ENCODE data around the gene RCN2.

Gene RCN2

GRCh38 chr15:76993114-76993725 is 61.7 kb downstream of the RCN2 start:
- Histone ChIP-seq H3K9me3 (ENCODE audit: control extremely low read depth in 1 of 5, control insufficient read depth in 4 of 5, insufficient read depth in 2 of 5, low read depth in 1 of 5, low read length in 4 of 5) (no peaks in the 10 kb centered on the region), H3K4me3 (ENCODE audit: control insufficient read depth in 1 of 7, extremely low read depth in 1 of 7, insufficient read depth in 4 of 7, low read depth in 2 of 7, low read length in 6 of 7) (no peak overlapping the region), H3K36me3 (ENCODE audit: control insufficient read depth in 4 of 4, insufficient read depth in 4 of 4, low read length in 3 of 4) (no peaks in the 10 kb centered on the region), H3K27me3 (replicated peaks in 2 of 5; ENCODE audit: control insufficient read depth in 4 of 5, insufficient read depth in 5 of 5, low read length in 4 of 5) (no peaks in the 10 kb centered on the region), H3K4me1 (ENCODE audit: control extremely low read depth in 1 of 4, control insufficient read depth in 4 of 4, insufficient read depth in 4 of 4, low read length in 3 of 4) (peaks cover 7 to 73% (median 43%) of the 10 kb centered on the region in 4 experiments), H3K27ac (ENCODE audit: insufficient read depth in 1 of 2, low read depth in 1 of 2, low read length in 2 of 2, poor library complexity in 1 of 2, severe bottlenecking in 2 of 2) (no peak overlapping the region)
- ChIA-PET CTCF (interaction anchor here (1.2 to 3.5 kb wide), 5 partner anchors 9 to 30 kb away, joined by 5 to 16 read pairs (median 6); no protein-coding TSS in a partner anchor), POLR2A (no interaction called here)
- no peak for DNase-seq
- WGBS (ENCODE audit: insufficient coverage), result 94% methylated on average over 6 of the region's 6 CpGs

DNA sequence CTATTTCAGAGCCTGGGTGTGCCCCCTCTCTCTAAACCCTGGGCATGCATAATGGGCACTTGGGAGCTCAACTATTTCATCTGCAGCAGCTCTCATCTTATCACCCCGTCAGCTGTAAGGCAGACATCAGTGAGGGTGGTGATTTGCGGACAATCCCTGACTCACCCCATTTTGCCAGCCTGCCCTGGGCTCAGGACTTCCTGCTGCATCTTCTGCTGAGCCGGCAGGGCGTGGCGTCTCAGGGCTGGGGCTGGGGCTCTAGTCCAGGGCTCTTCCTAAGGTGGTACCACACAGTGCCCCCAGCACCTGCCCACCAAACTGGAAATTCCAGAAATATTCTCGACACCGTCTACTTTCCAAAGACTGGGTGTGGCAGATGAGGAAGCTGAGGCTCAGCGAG is 62.5 kb downstream of the RCN2 start:
- Histone ChIP-seq H3K9me3 (ENCODE audit: control extremely low read depth in 1 of 5, control insufficient read depth in 4 of 5, insufficient read depth in 2 of 5, low read depth in 1 of 5, low read length in 4 of 5) (no peaks in the 10 kb centered on the region), H3K27me3 (replicated peaks in 2 of 5; ENCODE audit: control insufficient read depth in 4 of 5, insufficient read depth in 5 of 5, low read length in 4 of 5) (no peaks in the 10 kb centered on the region), H3K27ac (ENCODE audit: insufficient read depth in 1 of 2, low read depth in 1 of 2, low read length in 2 of 2, poor library complexity in 1 of 2, severe bottlenecking in 2 of 2) (no peak overlapping the region), H3K4me1 (ENCODE audit: control extremely low read depth in 1 of 4, control insufficient read depth in 4 of 4, insufficient read depth in 4 of 4, low read length in 3 of 4) (peaks cover 3 to 73% (median 38%) of the 10 kb centered on the region in 4 experiments), H3K4me3 (ENCODE audit: control insufficient read depth in 1 of 7, extremely low read depth in 1 of 7, insufficient read depth in 4 of 7, low read depth in 2 of 7, low read length in 6 of 7) (no peak overlapping the region), H3K36me3 (ENCODE audit: control insufficient read depth in 4 of 4, insufficient read depth in 4 of 4, low read length in 3 of 4) (peaks cover 0 to 4% (median 0%) of the 10 kb centered on the region in 4 experiments)
- POLR2A ChIA-PET, result no interaction called here
- CTCF ChIA-PET, result interaction anchor here (1.2 to 3.5 kb wide), 5 partner anchors 10 to 29 kb away, joined by 5 to 16 read pairs (median 6); no protein-coding TSS in a partner anchor
- peak in 2 of 3 donors; percentile 30 to 38 for DNase-seq
- WGBS (ENCODE audit: insufficient coverage), result 89% methylated on average over 7 of the region's 8 CpGs

GRCh38 chr15:76994496-76994895 is 62.9 kb downstream of the RCN2 start:
- POLR2A ChIA-PET, result interaction anchor here (1.0 kb wide), 1 partner anchor 21 kb away, joined by 4 read pairs; no protein-coding TSS in a partner anchor

GRCh38 chr15:76994971-76995945 is 63.7 kb downstream of the RCN2 start, which contains the start of gene PSTPIP1:
PSTPIP1 (plus strand) TSS chr15:76995126; CDS start chr15:76995574, 448 bp downstream.
- Histone ChIP-seq H3K9me3 (ENCODE audit: control extremely low read depth in 1 of 5, control insufficient read depth in 4 of 5, insufficient read depth in 2 of 5, low read depth in 1 of 5, low read length in 4 of 5) (no peaks in the 10 kb centered on the region), H3K27me3 (replicated peaks in 2 of 5; ENCODE audit: control insufficient read depth in 4 of 5, insufficient read depth in 5 of 5, low read length in 4 of 5) (no peaks in the 10 kb centered on the region), H3K36me3 (ENCODE audit: control insufficient read depth in 4 of 4, insufficient read depth in 4 of 4, low read length in 3 of 4) (peaks cover 0 to 4% (median 0%) of the 10 kb centered on the region in 4 experiments), H3K27ac (ENCODE audit: insufficient read depth in 1 of 2, low read depth in 1 of 2, low read length in 2 of 2, poor library complexity in 1 of 2, severe bottlenecking in 2 of 2) (peak within 1 kb of the TSS in 1 of 2 experiments; percentile 50), H3K4me3 (ENCODE audit: control insufficient read depth in 1 of 7, extremely low read depth in 1 of 7, insufficient read depth in 4 of 7, low read depth in 2 of 7, low read length in 6 of 7) (peak within 1 kb of the TSS; percentile 20 to 76 (median 61)), H3K4me1 (ENCODE audit: control extremely low read depth in 1 of 4, control insufficient read depth in 4 of 4, insufficient read depth in 4 of 4, low read length in 3 of 4) (peaks cover 3 to 77% (median 37%) of the 10 kb centered on the region in 4 experiments)
- WGBS (ENCODE audit: insufficient coverage), result 4% methylated on average over 24 of the region's 28 CpGs
- DNase-seq, result peak; percentile 36 to 86 (median 76)
- POLR2A ChIA-PET, result interaction anchor here (1.0 kb wide), 1 partner anchor 22 kb away, joined by 4 read pairs; no protein-coding TSS in a partner anchor
- CTCF ChIA-PET, result interaction anchor here (1.0 to 3.5 kb wide), 8 partner anchors 11 to 192 kb away, joined by 3 to 16 read pairs (median 6); no protein-coding TSS in a partner anchor

More at GRCh38 chr15:76994496-76994895, 62.9 kb downstream of the RCN2 start:
- WGBS (ENCODE audit: insufficient coverage), result 100% methylated on average over 6 of the region's 6 CpGs
- peaks cover 0 to 4% (median 0%) of the 10 kb centered on the region in 4 experiments for H3K36me3 ChIP-seq (ENCODE audit: control insufficient read depth in 4 of 4, insufficient read depth in 4 of 4, low read length in 3 of 4)
- no peaks in the 10 kb centered on the region for H3K27me3 ChIP-seq (replicated peaks in 2 of 5; ENCODE audit: control insufficient read depth in 4 of 5, insufficient read depth in 5 of 5, low read length in 4 of 5)
- DNase-seq, result no peak
- H3K9me3 ChIP-seq (ENCODE audit: control extremely low read depth in 1 of 5, control insufficient read depth in 4 of 5, insufficient read depth in 2 of 5, low read depth in 1 of 5, low read length in 4 of 5), result no peaks in the 10 kb centered on the region
- peaks cover 3 to 72% (median 37%) of the 10 kb centered on the region in 4 experiments for H3K4me1 ChIP-seq (ENCODE audit: control extremely low read depth in 1 of 4, control insufficient read depth in 4 of 4, insufficient read depth in 4 of 4, low read length in 3 of 4)
- peak overlapping the region in 3 of 7 experiments; percentile 67 to 76 (median 71) for H3K4me3 ChIP-seq (ENCODE audit: control insufficient read depth in 1 of 7, extremely low read depth in 1 of 7, insufficient read depth in 4 of 7, low read depth in 2 of 7, low read length in 6 of 7)
- CTCF ChIA-PET, result interaction anchor here (1.2 to 3.5 kb wide), 7 partner anchors 11 to 38 kb away, joined by 5 to 16 read pairs (median 6); no protein-coding TSS in a partner anchor
- H3K27ac ChIP-seq (ENCODE audit: insufficient read depth in 1 of 2, low read depth in 1 of 2, low read length in 2 of 2, poor library complexity in 1 of 2, severe bottlenecking in 2 of 2), result peak overlapping the region in 1 of 2 experiments; percentile 50

DNA sequence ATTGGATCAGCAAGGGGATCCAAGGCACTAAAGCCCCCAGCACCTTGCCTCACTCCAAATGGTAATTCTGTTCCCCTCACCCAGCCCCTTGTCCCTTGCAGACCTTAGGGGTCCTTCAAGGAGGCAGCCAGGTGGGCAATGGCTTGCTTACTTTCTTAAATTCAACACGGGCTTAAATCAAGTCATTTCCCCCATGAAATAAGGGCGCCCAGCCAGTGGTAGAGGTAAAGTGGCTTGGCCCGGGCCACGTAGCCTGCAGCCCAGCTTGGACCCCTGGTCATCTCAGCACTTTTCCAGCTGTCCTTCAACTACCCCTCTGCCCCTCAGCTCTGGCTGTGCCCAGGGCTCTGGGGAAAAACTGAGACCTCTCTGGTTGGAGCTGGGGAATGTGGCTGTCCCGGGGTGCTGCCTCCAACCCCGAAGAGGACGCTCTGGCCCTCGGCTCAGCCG is 64.6 kb downstream of the RCN2 start:
- Histone ChIP-seq H3K27ac (ENCODE audit: insufficient read depth in 1 of 2, low read depth in 1 of 2, low read length in 2 of 2, poor library complexity in 1 of 2, severe bottlenecking in 2 of 2) (peak overlapping the region in 1 of 2 experiments; percentile 50), H3K4me3 (ENCODE audit: control insufficient read depth in 1 of 7, extremely low read depth in 1 of 7, insufficient read depth in 4 of 7, low read depth in 2 of 7, low read length in 6 of 7) (peak overlapping the region in 6 of 7 experiments; percentile 34 to 76 (median 64)), H3K4me1 (ENCODE audit: control extremely low read depth in 1 of 4, control insufficient read depth in 4 of 4, insufficient read depth in 4 of 4, low read length in 3 of 4) (peaks cover 3 to 84% (median 37%) of the 10 kb centered on the region in 4 experiments), H3K9me3 (ENCODE audit: control extremely low read depth in 1 of 5, control insufficient read depth in 4 of 5, insufficient read depth in 2 of 5, low read depth in 1 of 5, low read length in 4 of 5) (no peaks in the 10 kb centered on the region), H3K36me3 (ENCODE audit: control insufficient read depth in 4 of 4, insufficient read depth in 4 of 4, low read length in 3 of 4) (peaks cover 0 to 4% (median under 1%) of the 10 kb centered on the region in 4 experiments), H3K27me3 (replicated peaks in 2 of 5; ENCODE audit: control insufficient read depth in 4 of 5, insufficient read depth in 5 of 5, low read length in 4 of 5) (no peaks in the 10 kb centered on the region)
- ChIA-PET CTCF (interaction anchor here (1.0 to 3.5 kb wide), 8 partner anchors 8 to 191 kb away, joined by 3 to 16 read pairs (median 6); no protein-coding TSS in a partner anchor), POLR2A (no interaction called here)
- DNase-seq, result no peak
- 43% methylated on average over 8 of the region's 9 CpGs for WGBS (ENCODE audit: insufficient coverage)

DNA sequence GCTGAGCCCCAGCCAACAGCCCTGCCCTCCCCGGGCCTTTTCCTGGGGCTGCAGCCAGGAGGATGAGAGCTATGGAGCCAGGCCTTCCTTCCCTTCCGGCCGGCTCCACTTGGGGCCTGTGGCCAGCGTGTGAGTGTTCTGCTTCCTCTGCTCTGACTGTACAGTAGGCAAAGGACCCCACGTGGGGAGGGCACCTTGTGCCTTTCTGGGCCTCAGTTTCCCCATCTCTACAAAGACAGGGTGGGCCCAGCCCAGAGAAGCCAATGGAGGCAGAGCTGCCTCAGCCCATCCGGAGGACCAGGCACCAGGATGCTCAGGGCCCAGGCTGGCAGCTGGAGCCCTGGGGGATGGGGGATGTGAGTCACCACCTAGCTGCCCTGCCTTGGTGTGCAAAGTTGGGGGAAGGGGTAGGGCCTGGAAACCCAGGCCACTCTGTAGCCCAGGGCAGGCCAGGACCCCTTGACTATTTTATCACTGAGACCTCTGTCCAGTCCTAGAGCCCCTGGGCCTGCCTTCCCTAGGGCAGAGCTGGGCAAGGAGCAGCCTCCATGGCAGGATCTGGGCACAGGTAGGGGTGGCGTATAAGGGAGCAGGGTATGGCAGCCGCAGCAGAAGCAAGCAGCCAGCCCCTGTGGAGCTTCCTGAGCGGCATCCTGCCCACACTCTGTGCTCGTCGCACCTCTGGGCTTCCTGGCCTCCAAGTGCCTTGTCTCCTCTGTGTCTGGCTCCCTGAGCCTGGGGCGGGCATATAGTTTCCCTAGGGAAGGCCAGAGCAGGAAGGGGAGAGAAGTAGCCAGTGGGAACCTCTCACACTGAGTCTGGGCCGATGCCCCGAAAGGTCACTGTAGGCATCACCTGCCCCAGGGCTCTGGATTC is 65.2 kb downstream of the RCN2 start:
- CTCF ChIA-PET, result interaction anchor here (1.5 to 3.5 kb wide), 4 partner anchors 9 to 35 kb away, joined by 4 to 16 read pairs (median 6); no protein-coding TSS in a partner anchor
- H3K27ac ChIP-seq (ENCODE audit: insufficient read depth in 1 of 2, low read depth in 1 of 2, low read length in 2 of 2, poor library complexity in 1 of 2, severe bottlenecking in 2 of 2), result no peak overlapping the region
- no peaks in the 10 kb centered on the region for H3K27me3 ChIP-seq (replicated peaks in 2 of 5; ENCODE audit: control insufficient read depth in 4 of 5, insufficient read depth in 5 of 5, low read length in 4 of 5)
- H3K4me3 ChIP-seq (ENCODE audit: control insufficient read depth in 1 of 7, extremely low read depth in 1 of 7, insufficient read depth in 4 of 7, low read depth in 2 of 7, low read length in 6 of 7), result peak overlapping the region in 4 of 7 experiments; percentile 61 to 76 (median 65)
- 43% methylated on average over 10 of the region's 14 CpGs for WGBS (ENCODE audit: insufficient coverage)
- POLR2A ChIA-PET, result no interaction called here
- H3K4me1 ChIP-seq (ENCODE audit: control extremely low read depth in 1 of 4, control insufficient read depth in 4 of 4, insufficient read depth in 4 of 4, low read length in 3 of 4), result peaks cover 3 to 90% (median 40%) of the 10 kb centered on the region in 4 experiments
- H3K36me3 ChIP-seq (ENCODE audit: control insufficient read depth in 4 of 4, insufficient read depth in 4 of 4, low read length in 3 of 4), result peaks cover 0 to 4% (median under 1%) of the 10 kb centered on the region in 4 experiments
- DNase-seq, result peak in 2 of 3 donors; percentile 43 to 53
- no peaks in the 10 kb centered on the region for H3K9me3 ChIP-seq (ENCODE audit: control extremely low read depth in 1 of 5, control insufficient read depth in 4 of 5, insufficient read depth in 2 of 5, low read depth in 1 of 5, low read length in 4 of 5)
